Coronary artery (tissue), 2 donors: ENCODE measurements around the gene SS18L1.

ENCODE experiments used
- DNase-seq: peaks from one replicate; pipeline ENCODE4 v3.0.0-alpha.2; 2017; ENCODE audit warnings: low spot score
- H3K27ac ChIP-seq, 2 donors: fragments of 200-600 bp; sonication (generic); one replicate each; pipeline ENCODE4 v1.5.1; 2016 to 2019
- H3K4me3 ChIP-seq: fragments of 200-600 bp; sonication (generic); 2 replicates; pipeline ENCODE4 v1.5.1; 2016; ENCODE audit warnings: mild to moderate bottlenecking, moderate library complexity
- CTCF ChIP-seq: fragments of 200-600 bp; sonication (generic); IDR thresholded peaks from one replicate; pipeline ENCODE4 v1.5.1; 2019; ENCODE audit warnings: antibody characterized with exemption

Gene SS18L1

GRCh38 chr20:62202676-62203377 lies 59.3 kb downstream of the SS18L1 start:
- no peak for DNase-seq
- Histone ChIP-seq H3K4me3 (no peak overlapping the region), H3K27ac (no peak overlapping the region)
- TF ChIP-seq CTCF = no peak

DNA sequence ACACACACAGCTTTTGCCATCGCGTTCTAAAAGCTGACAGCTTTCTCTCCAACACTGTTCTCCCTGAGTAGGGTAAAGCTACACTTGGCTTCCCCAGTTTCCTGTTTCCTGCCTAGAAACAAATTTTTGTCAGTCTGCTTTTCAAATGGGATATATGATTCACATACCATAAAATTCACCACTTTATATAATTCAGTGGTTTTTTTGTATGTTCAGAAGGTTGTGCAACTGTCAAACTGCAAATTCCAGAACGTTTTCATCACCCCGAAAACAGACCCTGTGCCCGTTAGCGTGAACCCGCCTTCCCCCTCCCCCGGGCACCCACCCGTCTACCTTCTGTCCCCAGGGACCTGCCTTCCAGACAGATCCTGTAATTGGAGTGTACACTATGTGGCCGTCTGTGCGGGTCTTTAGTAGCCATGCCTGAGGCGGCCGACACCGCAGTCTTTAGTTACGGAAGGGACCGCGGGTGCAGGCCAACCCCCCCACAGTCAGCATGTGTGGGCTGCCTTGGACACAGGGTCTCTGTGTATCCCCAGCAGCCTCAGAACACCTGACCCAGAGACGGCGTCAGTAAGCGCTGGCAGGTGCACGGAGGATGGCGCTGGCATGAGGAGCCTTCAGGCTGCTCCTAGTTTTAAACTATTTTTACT lies 59.9 kb downstream of the SS18L1 start:
- no peak for TF ChIP-seq CTCF
- DNase-seq = no peak
- Histone ChIP-seq H3K4me3 (no peak overlapping the region), H3K27ac (no peak overlapping the region)

GRCh38 chr20:62205618-62206387 lies 62.2 kb downstream of the SS18L1 start:
- no peak for DNase-seq

DNA sequence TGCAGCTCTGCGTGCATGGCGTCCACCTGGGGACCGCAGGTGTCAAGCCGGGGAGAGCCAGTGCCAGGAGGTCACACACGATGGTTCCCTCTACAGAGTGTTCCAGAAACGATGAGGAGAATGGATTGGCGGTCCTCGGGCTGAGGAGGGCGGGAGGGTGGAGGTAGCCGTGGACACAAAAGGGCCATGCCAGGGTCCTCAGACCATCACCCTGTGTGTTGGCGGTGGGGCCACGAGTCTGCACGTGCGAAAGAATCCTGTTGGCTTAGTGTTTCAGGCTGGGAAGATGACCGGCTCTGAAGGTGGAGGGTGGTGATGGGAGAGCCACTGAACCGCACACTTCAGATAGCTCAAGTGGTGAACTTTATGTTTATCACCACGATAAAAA lies 62.8 kb downstream of the SS18L1 start:
- Histone ChIP-seq H3K4me3 (no peak overlapping the region), H3K27ac (no peak overlapping the region)
- no peak for TF ChIP-seq CTCF
- no peak for DNase-seq

More at GRCh38 chr20:62205618-62206387, 62.2 kb downstream of the SS18L1 start:
- H3K4me3 ChIP-seq = no peak overlapping the region
- H3K27ac ChIP-seq = no peak overlapping the region
- TF ChIP-seq CTCF = no peak

GRCh38 chr20:62208061-62208794 lies 64.7 kb downstream of the SS18L1 start:
- Histone ChIP-seq H3K4me3 (no peak overlapping the region), H3K27ac (no peak overlapping the region)
- no peak for TF ChIP-seq CTCF
- no peak for DNase-seq

GRCh38 chr20:62208795-62209755 lies 65.5 kb downstream of the SS18L1 start:
- Histone ChIP-seq H3K27ac (no peak overlapping the region), H3K4me3 (no peak overlapping the region)
- TF ChIP-seq CTCF = no peak
- DNase-seq = no peak
